ENCODE data around the gene NFIX. TPM values are rescaled to one million over a fixed set of nuclear protein-coding genes. Genes with fewer than 3 reads are reported as not detected.

NFIX gene
- polyA plus RNA-seq, 3 donors = 0.25 to 3.7 (median 0.90) TPM

DNA sequence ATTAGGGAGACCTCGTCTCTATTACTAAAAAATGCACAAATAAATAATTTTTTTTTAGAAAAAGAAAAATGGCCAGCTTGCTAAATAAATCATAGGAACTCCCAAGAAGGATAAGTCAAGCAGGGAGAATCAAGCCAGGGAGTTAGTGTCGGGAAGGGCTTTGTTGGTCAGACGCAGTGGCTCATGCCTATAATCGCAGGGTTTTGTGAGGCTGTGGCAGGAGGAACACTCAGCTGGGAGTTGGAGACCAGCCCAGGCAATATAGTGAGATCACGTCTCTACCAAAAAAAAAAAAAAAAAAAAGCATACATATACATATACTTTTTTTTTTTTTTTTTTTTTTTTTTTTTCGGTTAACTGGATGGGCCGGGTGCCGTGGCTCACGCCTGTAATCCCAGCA, 131.8 kb downstream of the NFIX start:
- H3K79me2 ChIP-seq (ENCODE audit: insufficient read depth, low read length) = peaks cover 93% of the 10 kb centered on the region
- no peaks in the 10 kb centered on the region for H3K27me3 Mint-ChIP-seq (ENCODE audit: low read depth in 3 of 3)
- peaks cover 11 to 36% of the 10 kb centered on the region in 2 donors for H3K36me3 Mint-ChIP-seq

DNA sequence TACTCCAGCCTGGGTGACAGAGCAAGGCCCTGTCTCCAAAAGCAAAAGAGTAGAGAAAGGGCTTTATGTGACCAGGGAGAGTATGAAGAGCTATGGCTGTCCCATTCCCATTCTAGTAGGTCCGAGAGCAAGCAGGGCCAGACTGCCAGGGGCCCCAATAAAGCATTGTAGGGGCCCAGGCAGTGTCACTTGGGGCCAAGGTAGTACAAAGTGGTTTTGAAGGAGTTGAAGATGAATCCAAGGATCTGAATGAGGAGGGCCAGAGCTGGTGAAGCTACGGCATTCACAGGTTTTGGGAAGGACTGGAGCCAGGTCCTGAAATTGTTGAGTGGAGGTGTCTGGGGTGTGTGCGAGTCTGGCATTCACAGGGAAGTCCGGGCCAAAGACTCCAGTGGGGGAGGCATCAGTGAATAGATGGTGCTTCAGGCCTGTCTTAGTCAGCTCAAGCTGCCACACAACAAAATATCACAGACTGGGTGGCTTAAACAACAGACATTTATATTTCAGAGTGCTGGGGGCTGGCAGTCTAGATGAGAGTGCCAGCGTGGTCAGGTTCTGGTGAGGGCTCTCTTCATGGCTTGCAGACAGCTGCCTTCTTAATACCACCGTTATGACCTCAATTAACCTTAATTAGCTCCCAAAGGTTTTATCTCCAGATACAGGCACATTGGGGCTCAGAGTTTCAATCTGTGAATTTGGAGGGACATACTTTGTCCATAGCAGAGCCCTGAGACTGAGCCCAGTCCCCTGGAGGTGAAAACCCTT, 132.7 kb downstream of the NFIX start:
- no peak overlapping the region for H3K4me3 Mint-ChIP-seq
- H3K36me3 Mint-ChIP-seq = peaks cover 11 to 40% of the 10 kb centered on the region in 2 donors
- Histone ChIP-seq H3K9ac (ENCODE audit: insufficient read depth, low read length, poor library complexity, severe bottlenecking) (no peak overlapping the region), H3K9me3 (replicated peaks in 1 of 2; ENCODE audit: control insufficient read depth in 1 of 2, insufficient read depth in 1 of 2, low read length in 2 of 2) (no peaks in the 10 kb centered on the region), H3K4me1 (ENCODE audit: control insufficient read depth in 1 of 2, insufficient read depth in 2 of 2, low read length in 2 of 2) (no peaks in the 10 kb centered on the region), H3K27me3 (ENCODE audit: control insufficient read depth in 2 of 2, insufficient read depth in 2 of 2, low read length in 2 of 2) (no peaks in the 10 kb centered on the region), H3K36me3 (replicated peaks in 1 of 2; ENCODE audit: control insufficient read depth in 1 of 2, insufficient read depth in 2 of 2, low read length in 2 of 2) (peaks cover 5 to 31% of the 10 kb centered on the region in 2 donors), H3K4me3 (replicated peaks in 1 of 3; ENCODE audit: low read depth in 2 of 3, low read length in 3 of 3) (no peak overlapping the region), H3K4me2 (replicated peaks; ENCODE audit: extremely low read depth, low read length, poor library complexity, severe bottlenecking) (no peak overlapping the region), H3K27ac (ENCODE audit: low read depth in 1 of 2, low read length in 2 of 2) (no peak overlapping the region), H2AFZ (ENCODE audit: insufficient read depth, low read depth, low read length, poor library complexity, severe bottlenecking) (no peak overlapping the region), H3K79me2 (ENCODE audit: insufficient read depth, low read length) (peaks cover 93% of the 10 kb centered on the region), H4K20me1 (ENCODE audit: insufficient read depth, low read length) (peaks cover 77% of the 10 kb centered on the region)
- WGBS (ENCODE audit: insufficient coverage) = 90% methylated on average over 3 of the region's 6 CpGs
- no peak for DNase-seq
- H3K27ac Mint-ChIP-seq = peak overlapping the region in 2 of 7 donors; percentile 2 to 60
- TF ChIP-seq CTCF (IDR thresholded peaks at IDR 0.05) = no peak
- intact Hi-C loops (cut with micrococcal nuclease) = no loop called here
- peaks cover 0 to 1% (median 0%) of the 10 kb centered on the region in 7 donors for H3K9me3 Mint-ChIP-seq
- H3K27me3 Mint-ChIP-seq (ENCODE audit: low read depth in 3 of 3) = no peaks in the 10 kb centered on the region
- H3K4me1 Mint-ChIP-seq = peaks cover 19% of the 10 kb centered on the region

More for the DNA sequence above, 131.8 kb downstream of the NFIX start:
- no peak for TF ChIP-seq CTCF (IDR thresholded peaks at IDR 0.05)
- Histone ChIP-seq H3K9me3 (replicated peaks in 1 of 2; ENCODE audit: control insufficient read depth in 1 of 2, insufficient read depth in 1 of 2, low read length in 2 of 2) (no peaks in the 10 kb centered on the region), H3K9ac (ENCODE audit: insufficient read depth, low read length, poor library complexity, severe bottlenecking) (no peak overlapping the region), H3K4me2 (replicated peaks; ENCODE audit: extremely low read depth, low read length, poor library complexity, severe bottlenecking) (no peak overlapping the region), H2AFZ (ENCODE audit: insufficient read depth, low read depth, low read length, poor library complexity, severe bottlenecking) (no peak overlapping the region), H3K36me3 (replicated peaks in 1 of 2; ENCODE audit: control insufficient read depth in 1 of 2, insufficient read depth in 2 of 2, low read length in 2 of 2) (peaks cover 5 to 30% of the 10 kb centered on the region in 2 donors), H3K27me3 (ENCODE audit: control insufficient read depth in 2 of 2, insufficient read depth in 2 of 2, low read length in 2 of 2) (no peaks in the 10 kb centered on the region), H3K4me3 (replicated peaks in 1 of 3; ENCODE audit: low read depth in 2 of 3, low read length in 3 of 3) (no peak overlapping the region), H3K27ac (ENCODE audit: low read depth in 1 of 2, low read length in 2 of 2) (no peak overlapping the region), H3K4me1 (ENCODE audit: control insufficient read depth in 1 of 2, insufficient read depth in 2 of 2, low read length in 2 of 2) (no peaks in the 10 kb centered on the region), H4K20me1 (ENCODE audit: insufficient read depth, low read length) (peaks cover 77% of the 10 kb centered on the region)
- WGBS (ENCODE audit: insufficient coverage) = no CpG with 5 or more reads among the region's 9 CpGs
- Mint-ChIP-seq H3K4me1 (peaks cover 16% of the 10 kb centered on the region), H3K27ac (no peak overlapping the region), H3K9me3 (peaks cover 0 to 1% (median 0%) of the 10 kb centered on the region in 7 donors), H3K4me3 (no peak overlapping the region)
- intact Hi-C loops (cut with micrococcal nuclease) = no loop called here
- no peak for DNase-seq
